PC-3 (cell line): ENCODE results near the gene ISCU.
"Not testable (repeated sequence)": the region's sequence is repeated elsewhere in the genome, so short reads cannot be mapped to it uniquely, and the experiment has no call there.

Source experiments
- EZH2 ChIP-seq: fragments of 300-600 bp; sonication (generic); IDR thresholded peaks from one replicate; pipeline ENCODE4 v1.6.1; 2017; ENCODE audit warnings: antibody characterized with exemption, mild to moderate bottlenecking, low read length; ENCODE audit not compliant: unreplicated experiment
- TF ChIP-seq, protein P1 (sequence below): fragments of 300-600 bp; sonication (generic); conservative IDR thresholded peaks from 2 replicates; pipeline ENCODE4 v1.5.1; 2017; ENCODE audit warnings: antibody characterized with exemption, low read depth, mild to moderate bottlenecking, low read length

DNA sequence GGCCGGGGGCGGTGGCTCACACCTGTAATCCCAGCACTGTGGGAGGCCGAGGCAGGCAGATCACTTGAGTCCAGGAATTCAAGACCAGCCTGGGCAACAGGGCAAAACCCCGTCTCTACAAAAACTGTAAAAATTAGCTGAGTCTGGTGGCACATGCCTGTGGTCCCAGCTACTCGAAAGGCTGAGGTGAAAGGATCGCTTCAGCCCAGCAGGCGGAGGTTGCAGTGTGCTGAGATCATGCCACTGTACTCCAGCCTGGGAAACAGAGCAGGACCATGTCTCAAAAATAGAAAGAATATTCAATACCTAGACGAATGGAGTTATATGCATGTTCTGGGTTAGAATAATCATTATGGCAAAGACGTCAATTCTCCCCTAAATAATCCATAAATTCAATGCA is 7.0 kb upstream of the ISCU start:
- TF ChIP-seq, protein P1, sequence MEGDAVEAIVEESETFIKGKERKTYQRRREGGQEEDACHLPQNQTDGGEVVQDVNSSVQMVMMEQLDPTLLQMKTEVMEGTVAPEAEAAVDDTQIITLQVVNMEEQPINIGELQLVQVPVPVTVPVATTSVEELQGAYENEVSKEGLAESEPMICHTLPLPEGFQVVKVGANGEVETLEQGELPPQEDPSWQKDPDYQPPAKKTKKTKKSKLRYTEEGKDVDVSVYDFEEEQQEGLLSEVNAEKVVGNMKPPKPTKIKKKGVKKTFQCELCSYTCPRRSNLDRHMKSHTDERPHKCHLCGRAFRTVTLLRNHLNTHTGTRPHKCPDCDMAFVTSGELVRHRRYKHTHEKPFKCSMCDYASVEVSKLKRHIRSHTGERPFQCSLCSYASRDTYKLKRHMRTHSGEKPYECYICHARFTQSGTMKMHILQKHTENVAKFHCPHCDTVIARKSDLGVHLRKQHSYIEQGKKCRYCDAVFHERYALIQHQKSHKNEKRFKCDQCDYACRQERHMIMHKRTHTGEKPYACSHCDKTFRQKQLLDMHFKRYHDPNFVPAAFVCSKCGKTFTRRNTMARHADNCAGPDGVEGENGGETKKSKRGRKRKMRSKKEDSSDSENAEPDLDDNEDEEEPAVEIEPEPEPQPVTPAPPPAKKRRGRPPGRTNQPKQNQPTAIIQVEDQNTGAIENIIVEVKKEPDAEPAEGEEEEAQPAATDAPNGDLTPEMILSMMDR: not testable (repeated sequence)
- not testable (repeated sequence) for TF ChIP-seq EZH2
